Measurements from ENCODE around the gene SHLD1. TPM values are rescaled to one million over a fixed set of nuclear protein-coding genes. Genes with fewer than 3 reads are reported as not detected.

SHLD1 gene
- total and polyA plus RNA-seq, 2 experiments from 2014 or later: 8.3 to 9.1 TPM

- no peak overlapping the region for H3K4me3 ChIP-seq
Observed at GRCh38 chr20:5835871-5836270, 85.7 kb downstream of the SHLD1 start.

GRCh38 chr20:5836569-5836968, 86.4 kb downstream of the SHLD1 start:
- TF ChIP-seq EZH2phosphoT487 (IDR thresholded peaks at IDR 0.05; ENCODE audit: low read depth, severe bottlenecking, unreplicated experiment): no peak
- no peak overlapping the region for H3K4me2 ChIP-seq
- H4K20me1 ChIP-seq (ENCODE audit: insufficient read depth, poor library complexity, severe bottlenecking): no peaks in the 10 kb centered on the region
- no peak overlapping the region for H3K4me3 ChIP-seq
- H3K4me1 ChIP-seq (ENCODE audit: insufficient read depth): no peaks in the 10 kb centered on the region
- no peak overlapping the region for H2AFZ ChIP-seq
- 97% methylated on average over 4 of the region's 4 CpGs for WGBS (ENCODE audit: low lambda C conversion rate, missing lambda C conversion rate)
- H3K27ac ChIP-seq: no peak overlapping the region
- no peaks in the 10 kb centered on the region for H3K79me2 ChIP-seq
- no peaks in the 10 kb centered on the region for H3K9me3 ChIP-seq (ENCODE audit: low read depth)
- no peaks in the 10 kb centered on the region for H3K27me3 ChIP-seq
- DNase-seq (ENCODE audit: low spot score): no peak
- no peaks in the 10 kb centered on the region for H3K9me2 ChIP-seq (replicated peaks; ENCODE audit: insufficient read depth)
- H3K36me3 ChIP-seq (replicated peaks; ENCODE audit: insufficient read depth, low read depth): no peaks in the 10 kb centered on the region

More at GRCh38 chr20:5835871-5836270, 85.7 kb downstream of the SHLD1 start:
- Histone ChIP-seq H3K27ac (peak overlapping the region; percentile 30), H2AFZ (no peak overlapping the region), H3K4me2 (no peak overlapping the region), H3K36me3 (replicated peaks; ENCODE audit: insufficient read depth, low read depth) (no peaks in the 10 kb centered on the region), H3K27me3 (no peaks in the 10 kb centered on the region), H3K79me2 (no peaks in the 10 kb centered on the region), H3K9me3 (ENCODE audit: low read depth) (no peaks in the 10 kb centered on the region), H3K9me2 (replicated peaks; ENCODE audit: insufficient read depth) (no peaks in the 10 kb centered on the region), H3K4me1 (ENCODE audit: insufficient read depth) (no peaks in the 10 kb centered on the region), H4K20me1 (ENCODE audit: insufficient read depth, poor library complexity, severe bottlenecking) (no peaks in the 10 kb centered on the region)
- TF ChIP-seq CTCF (IDR thresholded peaks at IDR 0.05; ENCODE audit: poor library complexity) (no peak), EZH2phosphoT487 (IDR thresholded peaks at IDR 0.05; ENCODE audit: low read depth, severe bottlenecking, unreplicated experiment) (no peak), EZH2 (IDR thresholded peaks at IDR 0.05; ENCODE audit: borderline replicate concordance) (no peak)
- DNase-seq (ENCODE audit: low spot score): no peak
- 81% methylated on average over 4 of the region's 4 CpGs for WGBS (ENCODE audit: low lambda C conversion rate, missing lambda C conversion rate)

- Histone ChIP-seq H2AFZ (no peak overlapping the region), H3K36me3 (replicated peaks; ENCODE audit: insufficient read depth, low read depth) (no peaks in the 10 kb centered on the region), H4K20me1 (ENCODE audit: insufficient read depth, poor library complexity, severe bottlenecking) (no peaks in the 10 kb centered on the region), H3K4me1 (ENCODE audit: insufficient read depth) (peaks cover 16% of the 10 kb centered on the region), H3K27me3 (no peaks in the 10 kb centered on the region), H3K4me2 (no peak overlapping the region), H3K27ac (no peak overlapping the region), H3K9me2 (replicated peaks; ENCODE audit: insufficient read depth) (no peaks in the 10 kb centered on the region), H3K9me3 (ENCODE audit: low read depth) (no peaks in the 10 kb centered on the region), H3K4me3 (no peak overlapping the region), H3K79me2 (no peaks in the 10 kb centered on the region)
- TF ChIP-seq EZH2 (IDR thresholded peaks at IDR 0.05; ENCODE audit: borderline replicate concordance) (no peak), CTCF (IDR thresholded peaks at IDR 0.05; ENCODE audit: poor library complexity) (no peak), EZH2phosphoT487 (IDR thresholded peaks at IDR 0.05; ENCODE audit: low read depth, severe bottlenecking, unreplicated experiment) (no peak)
- whole genome bisulfite sequencing (ENCODE audit: low lambda C conversion rate, missing lambda C conversion rate): 80% methylated on average over 5 of the region's 5 CpGs
- DNase-seq (ENCODE audit: low spot score): no peak
Observed at GRCh38 chr20:5840411-5841002, 90.3 kb downstream of the SHLD1 start.

- no peaks in the 10 kb centered on the region for H3K9me2 ChIP-seq (replicated peaks; ENCODE audit: insufficient read depth)
- peaks cover 17% of the 10 kb centered on the region for H3K4me1 ChIP-seq (ENCODE audit: insufficient read depth)
- H3K4me3 ChIP-seq: no peak overlapping the region
- H3K9me3 ChIP-seq (ENCODE audit: low read depth): no peaks in the 10 kb centered on the region
- DNase-seq (ENCODE audit: low spot score): no peak
- H3K27ac ChIP-seq: no peak overlapping the region
- H3K36me3 ChIP-seq (replicated peaks; ENCODE audit: insufficient read depth, low read depth): no peaks in the 10 kb centered on the region
- H3K79me2 ChIP-seq: no peaks in the 10 kb centered on the region
- WGBS (ENCODE audit: low lambda C conversion rate, missing lambda C conversion rate): 60% methylated on average over 1 of the region's 1 CpG
- no peaks in the 10 kb centered on the region for H3K27me3 ChIP-seq
- H2AFZ ChIP-seq: no peak overlapping the region
- TF ChIP-seq CTCF (IDR thresholded peaks at IDR 0.05; ENCODE audit: poor library complexity) (no peak), EZH2 (IDR thresholded peaks at IDR 0.05; ENCODE audit: borderline replicate concordance) (no peak), EZH2phosphoT487 (IDR thresholded peaks at IDR 0.05; ENCODE audit: low read depth, severe bottlenecking, unreplicated experiment) (no peak)
- H3K4me2 ChIP-seq: no peak overlapping the region
- no peaks in the 10 kb centered on the region for H4K20me1 ChIP-seq (ENCODE audit: insufficient read depth, poor library complexity, severe bottlenecking)
Observed at GRCh38 chr20:5841522-5841921, 91.3 kb downstream of the SHLD1 start.
